Thyroid gland (tissue), 4 donors: ENCODE data around the gene ALOXE3.

Experiments used
- CTCF ChIP-seq, 6 experiments: fragments of 200-600 bp in 3 of 6; fragments of 450-650 bp in 3 of 6; sonication (generic) in 3 of 6; IDR thresholded peaks; one replicate each; pipeline ENCODE4 v1.5.1; 2016 to 2019; ENCODE audit warnings: antibody characterized with exemption in 6 of 6, mild to moderate bottlenecking in 2 of 6, inconsistent platforms in 1 of 6, moderate library complexity in 1 of 6
- POLR2A ChIP-seq, 2 donors: fragments of 450-650 bp; IDR thresholded peaks; one replicate each; pipeline ENCODE4 v1.6.1; 2017; ENCODE audit warnings: antibody characterized with exemption in 2 of 2, mild to moderate bottlenecking in 2 of 2, moderate library complexity in 1 of 2

GRCh38 chr17:8100763-8101162, 17.6 kb downstream of the ALOXE3 start:
- no peak for TF ChIP-seq POLR2A (IDR thresholded peaks at IDR 0.05)
- no peak for TF ChIP-seq CTCF (IDR thresholded peaks at IDR 0.05)
